Stromal cell of bone marrow (primary cell): ENCODE measurements around the gene RAB22A.
"Not testable (repeated sequence)": the region's sequence is repeated elsewhere in the genome, so short reads cannot be mapped to it uniquely, and the experiment has no call there.

Experiments used
- DNase-seq: peaks from one replicate; pipeline ENCODE4 v3.0.0-alpha.2; 2012; ENCODE audit warnings: low read depth

The RAB22A gene

DNA sequence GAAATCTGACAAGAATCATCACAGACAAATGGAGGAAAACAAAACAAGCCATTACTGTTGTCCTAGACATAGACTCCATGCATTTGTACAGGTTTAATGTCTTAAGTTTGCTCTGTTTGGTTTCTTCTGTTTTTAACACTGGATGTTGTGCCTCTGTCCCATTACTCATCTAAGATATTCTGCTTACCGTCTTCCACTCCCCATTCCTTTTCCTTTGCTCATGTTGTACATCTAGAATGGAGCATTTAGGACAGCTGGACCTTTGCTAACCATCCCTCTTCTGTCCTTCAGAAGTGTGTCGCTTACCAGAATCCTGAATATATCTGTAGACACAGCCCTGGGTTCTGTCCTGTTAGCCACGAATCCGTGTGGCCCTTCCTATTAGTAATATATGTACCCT is 35.2 kb downstream of the RAB22A start:
- no peak for DNase-seq

GRCh38 chr20:58349570-58349969 is 40.1 kb downstream of the RAB22A start:
- peak; percentile 81 for DNase-seq

DNA sequence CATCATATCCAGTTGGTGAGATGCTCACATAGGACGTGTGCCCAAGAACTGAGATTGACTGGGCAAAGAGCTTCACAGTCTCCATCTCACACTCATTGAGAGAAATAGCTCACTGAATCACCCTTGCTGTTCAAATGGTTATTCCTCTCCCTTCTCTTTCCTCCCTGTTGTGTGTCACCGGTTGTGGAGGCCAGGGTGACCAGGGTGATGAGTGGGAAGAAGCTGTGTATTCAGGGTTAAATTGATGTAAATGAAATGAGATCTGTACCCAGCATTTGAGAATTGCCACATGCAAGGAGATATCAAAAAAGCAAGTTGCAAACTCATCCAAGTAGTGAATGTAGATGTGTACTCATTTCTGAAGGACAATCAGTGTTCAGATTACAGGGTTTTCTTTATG is 43.0 kb downstream of the RAB22A start:
- no peak for DNase-seq

DNA sequence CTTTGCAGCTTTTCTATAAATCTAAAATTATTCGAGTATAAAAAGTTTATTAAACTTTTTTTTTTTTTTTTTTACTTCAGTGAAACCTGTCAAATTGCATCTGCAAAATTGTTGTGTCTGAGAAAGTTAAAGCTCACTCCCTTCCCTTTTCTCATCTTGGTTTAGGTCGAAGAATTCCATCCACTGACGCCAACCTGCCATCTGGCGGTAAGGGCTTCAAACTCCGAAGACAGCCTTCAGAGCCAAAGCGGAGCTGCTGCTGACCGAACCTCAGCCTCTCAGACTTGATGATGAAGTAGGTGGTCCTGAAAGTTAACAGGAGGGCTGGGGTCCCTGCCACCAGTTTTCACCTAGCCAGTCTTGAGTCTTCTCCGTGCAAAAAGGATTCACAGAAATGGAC is 49.9 kb downstream of the RAB22A start:
- DNase-seq: no peak

DNA sequence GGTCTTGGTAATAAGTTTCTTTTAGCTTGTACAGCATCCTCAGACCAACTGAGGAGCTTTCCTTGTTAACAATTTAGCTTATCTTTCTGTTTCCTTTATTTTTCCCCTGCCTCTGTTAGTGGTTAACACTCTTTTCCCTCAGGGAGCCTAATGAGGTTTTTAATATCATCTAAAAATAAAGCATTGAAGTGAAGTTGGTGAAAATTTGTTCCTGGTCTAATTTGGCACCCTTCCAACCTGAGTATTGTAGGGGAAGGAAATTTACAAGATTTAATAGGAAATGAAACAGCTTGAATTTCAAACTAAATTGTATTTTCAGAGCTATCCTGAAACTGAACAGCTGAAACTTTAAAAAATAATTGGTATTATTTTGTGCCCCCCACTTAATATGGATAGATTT is 51.4 kb downstream of the RAB22A start:
- no peak for DNase-seq

DNA sequence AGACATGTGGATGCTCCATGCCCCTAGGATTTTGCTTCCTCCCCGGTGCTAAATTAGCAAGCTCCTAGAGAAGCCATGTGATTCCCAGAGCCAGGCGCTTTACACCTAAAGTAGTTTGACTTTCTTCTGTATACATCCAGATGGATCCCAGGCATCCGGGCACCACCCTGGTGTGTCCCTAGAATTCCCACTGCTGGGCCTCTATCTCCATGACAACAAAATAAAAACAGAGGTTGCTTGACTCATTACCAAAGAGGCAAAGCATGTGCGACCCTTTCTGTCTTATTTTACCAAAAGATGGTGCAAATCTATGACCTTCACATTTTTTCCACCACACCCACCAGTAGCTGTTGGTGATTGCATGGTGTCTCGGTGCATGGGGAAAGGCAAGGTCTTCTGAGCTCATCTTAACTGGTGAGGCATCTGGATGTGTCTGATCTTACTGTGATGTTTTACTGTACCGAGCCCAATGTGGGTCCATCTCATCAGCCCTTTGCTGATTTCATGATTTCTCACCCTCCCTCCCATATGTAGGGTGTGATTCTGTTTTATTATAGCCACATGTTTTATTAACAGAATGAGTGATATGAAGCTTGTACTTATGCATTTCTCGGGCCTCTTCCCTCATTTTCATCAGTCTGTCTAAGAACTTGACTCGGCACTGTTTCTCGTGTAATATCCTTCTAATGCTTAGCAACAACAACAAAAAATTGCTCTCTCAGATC is 52.1 kb downstream of the RAB22A start:
- peak; percentile 49 for DNase-seq

GRCh38 chr20:58362206-58362516 is 52.6 kb downstream of the RAB22A start:
- DNase-seq: no peak

DNA sequence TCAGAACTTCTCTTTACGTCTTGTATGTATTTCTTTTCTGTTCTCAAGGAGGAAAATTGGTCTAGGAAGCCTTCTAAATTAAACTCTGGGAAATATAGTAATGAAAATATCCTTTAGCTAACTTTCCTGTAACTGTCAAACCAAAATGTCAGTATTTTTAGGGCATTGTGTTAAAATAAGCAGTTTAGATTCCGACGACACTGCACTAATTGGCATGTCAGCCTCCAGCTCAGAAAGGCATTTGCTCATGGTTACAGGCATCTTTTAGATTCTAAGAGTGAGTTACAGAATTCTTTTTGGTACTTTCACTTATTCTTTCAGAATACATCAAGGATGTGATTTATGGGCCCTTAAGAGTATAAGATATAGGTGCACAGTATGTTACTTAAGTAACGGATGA is 53.5 kb downstream of the RAB22A start:
- no peak for DNase-seq

DNA sequence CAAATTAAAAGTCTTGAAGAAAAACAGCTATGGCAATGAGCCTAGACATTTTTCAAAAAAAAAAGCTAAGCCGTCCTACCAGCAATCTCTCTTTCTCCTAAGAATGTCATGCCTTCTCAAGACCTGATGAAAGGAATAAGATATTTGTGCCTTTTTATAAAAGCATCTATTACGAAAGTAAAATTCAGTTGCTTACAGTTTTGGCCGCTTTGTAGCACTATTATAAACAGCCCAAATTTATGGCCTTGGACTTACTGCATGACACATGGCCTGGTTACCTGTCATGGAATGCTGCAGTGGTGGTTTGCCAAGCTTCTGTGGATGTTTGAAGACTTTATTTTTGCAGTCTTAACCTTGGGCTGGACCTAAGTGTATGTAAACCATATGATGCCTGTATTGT is 57.4 kb downstream of the RAB22A start:
- DNase-seq: no peak

DNA sequence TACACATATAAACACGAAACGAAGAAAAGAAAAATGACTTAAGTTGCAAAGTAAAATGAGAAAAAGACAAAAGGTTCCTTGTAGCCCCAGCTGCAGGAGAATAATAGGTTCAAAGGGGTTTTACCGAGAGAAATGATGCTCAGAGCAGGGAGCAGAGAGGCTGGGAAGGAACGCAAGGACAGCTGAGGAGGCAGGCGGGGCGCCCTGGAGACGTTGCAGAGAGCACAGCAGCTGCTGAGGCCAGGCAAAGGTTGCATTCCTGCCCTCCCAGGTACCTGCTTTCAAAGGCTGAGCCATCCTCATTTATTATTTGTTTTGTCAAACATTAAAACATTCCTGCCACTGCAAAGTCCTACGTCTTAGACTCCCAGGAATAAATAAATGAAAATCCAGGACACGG is 63.3 kb downstream of the RAB22A start:
- no peak for DNase-seq

DNA sequence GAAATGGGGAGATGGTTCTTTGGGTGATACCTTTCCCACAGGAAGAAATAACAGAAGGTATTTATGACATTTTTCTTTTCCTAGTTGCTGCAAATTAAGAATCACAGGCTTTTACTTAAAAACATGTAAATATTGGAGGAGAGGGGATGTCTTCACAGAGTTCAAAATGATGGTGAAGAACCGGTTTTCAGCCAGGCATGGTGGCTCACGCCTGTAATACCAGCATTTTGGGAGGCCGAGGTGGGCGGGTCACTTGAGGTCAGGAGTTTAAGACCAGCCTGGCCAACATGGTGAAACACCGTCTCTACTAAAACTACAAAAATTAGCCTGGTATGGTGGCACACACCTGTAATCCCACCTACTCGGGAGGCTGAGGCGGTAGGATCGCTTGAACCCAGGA is 63.8 kb downstream of the RAB22A start:
- not testable (repeated sequence) for DNase-seq

DNA sequence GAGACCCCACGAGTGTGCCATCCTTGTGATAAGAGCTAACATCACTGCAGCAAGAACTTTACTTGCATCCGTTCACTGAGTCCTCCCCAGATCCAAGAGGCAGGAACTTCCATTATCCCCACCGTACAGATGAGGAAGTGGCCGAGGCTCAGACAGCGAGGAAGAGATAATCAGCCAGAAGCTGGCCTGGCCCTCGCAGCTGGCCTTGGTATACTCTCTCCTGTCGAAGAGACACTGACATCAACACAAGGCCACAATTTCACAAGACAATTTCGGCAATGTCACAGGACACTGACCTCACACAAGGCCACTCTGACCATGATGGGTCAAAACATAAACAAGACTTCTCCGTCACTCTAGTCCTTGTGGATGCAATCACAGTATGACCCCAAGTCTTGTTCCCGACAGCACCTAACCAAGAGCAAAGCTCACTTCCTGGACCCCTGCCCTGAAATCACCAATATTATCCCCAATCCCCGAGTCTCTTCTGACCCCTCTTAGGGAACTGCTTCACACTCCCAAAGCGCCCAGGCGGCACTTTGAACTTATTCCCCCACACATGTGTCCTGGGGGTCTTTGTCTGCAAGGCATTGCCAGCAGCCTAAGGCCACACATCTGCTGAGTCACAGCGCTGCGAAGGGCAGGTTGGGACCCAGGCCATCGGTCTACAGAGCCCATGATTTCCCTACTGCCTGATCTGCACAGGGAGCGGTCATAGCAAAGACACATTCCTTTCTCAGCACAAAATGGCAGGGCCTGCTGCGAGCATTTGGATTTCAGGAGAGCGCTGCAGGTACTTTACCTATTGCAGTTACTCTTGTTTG is 64.7 kb downstream of the RAB22A start:
- DNase-seq: no peak

GRCh38 chr20:58374906-58375758 is 65.6 kb downstream of the RAB22A start:
- peak; percentile 62 for DNase-seq

GRCh38 chr20:58375759-58376352 is 66.3 kb downstream of the RAB22A start:
- DNase-seq: no peak

DNA sequence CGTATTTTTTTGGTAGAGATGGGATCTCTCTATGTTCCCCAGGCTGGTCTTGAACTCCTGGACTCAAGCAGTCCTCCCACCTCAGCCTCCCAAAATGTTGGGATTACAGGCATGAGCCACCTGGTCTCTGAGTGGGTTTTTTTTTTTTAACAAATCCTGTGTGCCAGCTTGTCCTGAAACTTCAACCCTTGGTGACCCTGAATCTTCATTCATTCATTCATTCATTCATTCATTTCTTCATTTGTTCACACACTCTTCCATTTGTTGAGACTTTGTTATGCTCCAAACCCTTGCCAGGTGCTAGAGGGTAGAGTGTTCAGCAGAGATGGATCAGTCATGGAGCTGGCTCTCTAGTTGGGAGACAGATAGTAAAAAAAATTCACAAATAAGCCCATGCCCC is 67.5 kb downstream of the RAB22A start:
- DNase-seq: no peak

DNA sequence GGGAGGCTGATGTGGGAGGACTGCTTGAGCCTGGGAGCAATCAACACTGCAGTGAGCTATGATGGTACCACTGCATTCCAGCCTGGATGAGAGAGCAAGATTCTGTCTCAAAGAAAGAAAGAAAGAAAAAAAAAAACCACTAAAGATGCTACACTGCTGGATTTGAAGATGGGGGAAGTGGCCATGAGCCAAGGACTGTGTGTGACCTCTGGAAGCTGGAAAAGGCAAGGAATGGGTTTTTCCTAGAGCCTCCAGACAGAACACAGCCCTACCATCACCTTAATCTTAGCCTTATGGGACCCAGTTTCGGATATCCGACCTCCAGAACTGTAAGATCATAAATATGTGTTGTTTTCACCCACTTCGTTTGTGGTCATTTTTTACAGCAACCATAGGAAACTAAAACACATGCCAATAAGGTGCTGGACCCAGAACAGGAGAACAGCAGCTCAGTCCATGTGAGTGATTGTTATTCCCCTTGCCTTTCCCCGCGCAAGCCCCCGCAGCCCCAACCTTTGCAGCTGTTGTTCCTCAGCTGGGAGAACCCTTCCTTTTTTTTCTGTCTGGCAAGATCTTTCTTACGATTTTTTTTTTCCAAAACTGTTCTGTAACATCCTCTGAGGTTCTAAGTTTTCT is 68.4 kb downstream of the RAB22A start:
- no peak for DNase-seq

DNA sequence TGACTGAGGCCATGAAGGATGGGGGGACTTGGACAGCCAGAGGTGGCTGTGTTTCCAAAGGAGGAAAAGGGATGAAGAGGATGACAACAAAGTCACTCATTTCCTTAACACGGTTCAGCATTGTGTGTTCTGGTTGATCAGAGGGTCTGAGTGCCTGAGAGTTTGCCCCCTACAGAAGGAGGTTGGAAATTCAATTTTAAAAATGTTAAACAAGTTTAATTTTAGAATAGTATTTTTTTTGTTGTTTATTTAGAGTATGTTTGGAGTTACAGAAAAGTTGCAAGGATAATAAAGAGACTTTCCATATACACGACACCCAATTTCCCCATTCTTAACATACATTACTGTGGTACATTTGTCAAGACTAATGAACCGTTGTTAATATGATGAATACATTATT is 69.2 kb downstream of the RAB22A start:
- DNase-seq: no peak

GRCh38 chr20:58381627-58382026 is 72.1 kb downstream of the RAB22A start:
- DNase-seq: no peak

GRCh38 chr20:58382096-58382495 is 72.6 kb downstream of the RAB22A start:
- no peak for DNase-seq

DNA sequence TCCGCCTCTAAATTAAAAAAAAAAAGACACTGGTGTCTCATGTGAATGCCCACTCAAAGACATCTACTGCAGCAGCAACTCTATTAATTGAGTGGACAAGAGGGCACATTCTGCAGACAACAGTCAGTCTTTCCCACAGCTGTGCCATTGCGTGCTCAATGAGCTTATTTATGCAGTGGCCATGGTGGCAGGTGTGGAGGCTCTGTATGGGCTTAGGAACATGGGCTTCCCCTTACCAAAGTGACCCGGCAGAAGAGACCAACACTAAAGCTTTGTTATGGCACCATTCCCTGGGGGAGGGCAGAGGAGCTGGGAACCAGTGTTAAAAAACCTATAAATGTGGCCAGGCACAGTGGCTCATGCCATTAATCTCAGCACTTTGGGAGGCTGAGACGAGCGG is 75.3 kb downstream of the RAB22A start:
- no peak for DNase-seq

- no peak for DNase-seq
These were observed 78.6 kb downstream of the RAB22A start for GRCh38 chr20:58388028-58388601.

GRCh38 chr20:58388882-58389323 is 79.4 kb downstream of the RAB22A start, which contains the start of gene VAPB:
VAPB (plus strand) TSS chr20:58389229; CDS start chr20:58389460, 231 bp downstream.
- peak; percentile 89 for DNase-seq
